GM19099 (cell line): ENCODE measurements around the gene CA7.

Source experiments
- POLR2A ChIP-seq: IDR thresholded peaks from 3 replicates; pipeline ENCODE4 v1.6.1; 2011; ENCODE audit warnings: low read depth; ENCODE audit not compliant: insufficient read length; ENCODE audit errors: extremely low read depth

The CA7 gene

GRCh38 chr16:66844342-66845079, at the start of gene CA7:
Gene CA7 (plus strand): TSS chr16:66844414. CDS start chr16:66844488, 74 bp downstream.
- TF ChIP-seq POLR2A, result no peak

- TF ChIP-seq POLR2A, result no peak
Measured at GRCh38 chr16:66798161-66798560, 46.1 kb upstream of the CA7 start.

DNA sequence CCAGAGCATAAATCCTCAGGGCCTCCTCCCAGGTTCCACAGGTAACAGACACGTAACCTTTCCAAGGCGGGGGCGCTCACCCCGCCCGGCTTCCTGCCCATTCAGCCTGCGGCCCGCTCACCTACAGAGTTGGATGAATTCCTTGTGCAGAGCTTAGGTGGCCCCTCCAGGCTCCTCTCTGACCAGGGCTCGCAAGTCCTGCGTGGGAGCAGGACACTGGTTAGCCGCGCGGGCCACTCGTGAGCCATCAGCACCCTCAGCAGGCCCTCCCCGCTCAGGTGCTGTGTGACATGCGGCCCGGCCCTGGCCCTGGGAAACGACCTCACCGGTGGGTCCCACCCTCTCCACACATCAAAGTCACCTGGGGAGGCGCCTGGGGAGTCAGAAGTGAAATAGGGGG, 43.4 kb upstream of the CA7 start:
- no peak for TF ChIP-seq POLR2A

DNA sequence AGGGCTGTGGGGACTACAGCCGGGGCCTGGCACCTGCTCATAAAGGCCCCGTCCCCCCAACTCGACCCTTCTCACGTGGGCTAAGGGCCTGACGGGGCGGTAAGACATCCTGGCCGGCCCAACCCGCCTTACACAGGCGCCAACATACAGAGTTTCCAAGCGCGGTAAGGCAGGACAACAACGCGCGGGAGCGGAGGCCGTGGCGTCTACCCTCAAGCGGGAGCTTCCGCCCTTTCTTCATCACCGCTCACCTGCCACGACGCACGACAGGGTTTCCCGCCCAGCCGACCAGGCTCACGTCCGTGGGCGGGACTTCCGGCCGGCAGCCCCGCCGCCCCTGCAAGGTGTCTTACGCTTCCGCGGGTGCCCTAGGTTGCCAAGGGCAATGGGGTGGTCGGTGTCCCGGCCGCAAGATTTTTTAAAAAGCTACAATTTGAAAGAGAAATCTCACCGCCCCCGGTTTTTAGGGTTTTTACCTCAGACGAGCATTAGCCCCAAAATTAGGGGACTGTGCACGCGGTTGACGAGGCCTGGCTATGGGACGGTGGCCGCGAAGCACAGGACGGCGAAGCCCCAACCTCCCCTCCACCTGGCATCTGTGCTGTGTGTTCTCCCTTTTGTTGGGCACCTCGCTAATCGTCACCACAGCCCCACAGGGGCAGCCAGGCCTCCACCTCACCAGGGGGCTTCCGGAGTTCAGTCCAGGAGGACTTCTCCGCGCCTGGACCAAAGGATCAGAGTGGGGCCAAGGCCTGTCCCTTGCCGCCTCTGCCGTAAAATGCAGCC, 42.7 kb upstream of the CA7 start, which contains the start of gene TERB1:
TERB1 (minus strand) TSS at position 265 of the 786 bp plus-strand sequence. CDS start 4,786 bp downstream, outside the sequence.
- no peak for TF ChIP-seq POLR2A

GRCh38 chr16:66802159-66802558, 42.1 kb upstream of the CA7 start:
- TF ChIP-seq POLR2A, result no peak

GRCh38 chr16:66809765-66810164, 34.4 kb upstream of the CA7 start:
- no peak for TF ChIP-seq POLR2A

DNA sequence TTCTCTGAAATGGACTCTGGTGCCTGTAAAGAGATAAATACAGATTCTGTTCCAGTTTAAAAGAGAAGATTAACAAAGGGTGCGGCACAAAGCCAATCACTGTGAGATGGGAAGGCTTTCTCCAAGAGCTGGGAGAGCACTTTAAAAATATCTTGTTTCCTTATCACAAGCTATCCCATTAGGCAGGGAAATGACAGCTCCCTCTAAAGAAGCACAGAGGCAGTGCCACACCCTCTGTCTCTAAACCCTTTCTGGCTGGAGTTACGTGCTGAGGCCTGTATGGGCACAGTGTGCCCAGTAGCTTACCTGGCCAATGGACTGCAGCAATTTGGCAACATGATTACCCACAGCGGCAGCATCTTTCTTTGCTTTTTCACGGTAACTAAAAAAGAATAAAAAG, 33.8 kb upstream of the CA7 start:
- TF ChIP-seq POLR2A, result no peak

GRCh38 chr16:66811043-66811442, 33.2 kb upstream of the CA7 start:
- no peak for TF ChIP-seq POLR2A

- no peak for TF ChIP-seq POLR2A
Measured at GRCh38 chr16:66814734-66815133, 29.5 kb upstream of the CA7 start.

DNA sequence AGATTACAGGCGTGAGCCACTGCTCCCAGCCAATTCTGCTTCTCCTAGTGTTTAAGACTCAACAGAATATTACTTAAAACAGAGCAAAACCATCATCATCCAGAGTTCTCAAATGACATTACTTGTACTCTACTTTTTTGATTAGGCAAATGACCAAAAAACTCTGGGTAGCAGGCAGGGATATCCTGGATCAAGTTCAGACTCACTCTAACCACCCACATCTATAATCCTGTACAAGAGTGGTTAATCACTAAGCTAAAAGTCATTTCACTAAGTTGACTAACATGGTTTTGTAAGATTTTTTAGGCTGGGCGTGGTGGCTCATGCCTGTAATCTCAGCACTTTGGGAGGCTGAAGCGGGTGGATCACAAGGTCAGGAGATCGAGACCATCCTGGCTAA, 20.2 kb upstream of the CA7 start:
- no peak for TF ChIP-seq POLR2A

- TF ChIP-seq POLR2A, result peak; percentile 90
Measured at GRCh38 chr16:66830422-66831404, 13.5 kb upstream of the CA7 start, which contains the start of gene NAE1. Gene NAE1 (minus strand): TSS chr16:66830976. CDS start chr16:66830899, 77 bp downstream.

- TF ChIP-seq POLR2A, result no peak
Measured at GRCh38 chr16:66832190-66832589, 12.0 kb upstream of the CA7 start.

GRCh38 chr16:66832661-66833305, 11.4 kb upstream of the CA7 start:
- TF ChIP-seq POLR2A, result no peak

DNA sequence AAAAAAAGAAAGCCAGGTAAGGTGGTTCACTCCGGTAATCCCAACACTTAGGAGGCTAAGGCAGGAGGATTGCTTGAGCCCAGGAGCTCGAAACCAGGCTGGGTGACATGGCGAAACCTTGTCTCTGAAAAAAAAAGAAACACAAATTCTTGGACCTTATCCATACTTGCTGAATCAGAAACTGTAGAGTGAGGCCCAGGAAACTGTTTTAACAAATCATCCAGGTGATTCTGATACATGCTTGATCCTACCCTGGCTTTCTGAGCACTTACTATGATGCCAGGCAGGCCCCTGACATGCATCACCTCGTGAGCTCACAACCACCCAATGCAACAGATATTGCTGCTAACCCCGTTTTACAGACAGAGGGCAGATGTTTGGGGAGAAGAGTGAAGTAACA, 9.5 kb upstream of the CA7 start:
- no peak for TF ChIP-seq POLR2A

GRCh38 chr16:66840883-66841282, 3.3 kb upstream of the CA7 start:
- no peak for TF ChIP-seq POLR2A

DNA sequence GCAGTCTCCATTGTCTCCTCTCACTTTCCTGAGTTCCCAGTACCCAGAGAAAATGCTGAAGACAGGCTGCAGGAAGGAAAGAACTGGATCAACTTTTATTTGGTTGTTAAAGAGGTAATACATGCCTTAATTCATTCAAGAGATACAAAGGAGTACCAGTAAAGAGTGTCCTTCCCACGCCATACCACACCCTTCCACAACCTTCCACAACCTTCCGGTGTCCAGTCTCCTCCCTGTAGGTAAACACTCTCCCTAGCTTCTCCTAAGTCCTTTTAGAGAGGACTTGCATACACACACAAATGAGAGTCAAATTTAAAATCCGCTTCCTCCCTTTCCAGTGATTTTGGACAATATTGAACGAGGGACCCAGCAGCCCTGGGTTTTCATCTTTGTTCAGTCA, 2.8 kb upstream of the CA7 start:
- no peak for TF ChIP-seq POLR2A
